ENCODE data around the gene ARPC1B.

Gene ARPC1B

GRCh38 chr7:99440195-99440594 lies 65.7 kb downstream of the ARPC1B start:
- H3K27me3 ChIP-seq (ENCODE audit: control insufficient read depth in 1 of 2, insufficient read depth in 2 of 2, low read length in 2 of 2), result no peaks in the 10 kb centered on the region
- H3K9me3 ChIP-seq (ENCODE audit: low read length), result no peaks in the 10 kb centered on the region
- peaks cover 14% of the 10 kb centered on the region for H3K36me3 ChIP-seq (ENCODE audit: insufficient read depth, low read length)
- H3K27ac ChIP-seq (ENCODE audit: low read depth, low read length), result peak overlapping the region; percentile 10
- peak overlapping the region in 1 of 2 donors; percentile 97 for H3K4me3 ChIP-seq (ENCODE audit: low read depth in 1 of 2, low read length in 2 of 2)
- peak overlapping the region; percentile 84 for H3K9ac ChIP-seq (ENCODE audit: low read length)
- peaks cover 20% of the 10 kb centered on the region for H3K4me1 ChIP-seq (ENCODE audit: insufficient read depth, low read length)
